GM12801 (cell line): ENCODE measurements around the gene NSD1.

Source experiments
- TF ChIP-seq, protein P1 (sequence below): IDR thresholded peaks from one replicate; pipeline ENCODE4 v1.5.1; 2011; ENCODE audit warnings: control low read depth; ENCODE audit not compliant: insufficient read length; ENCODE audit errors: extremely low read depth

The NSD1 gene

DNA sequence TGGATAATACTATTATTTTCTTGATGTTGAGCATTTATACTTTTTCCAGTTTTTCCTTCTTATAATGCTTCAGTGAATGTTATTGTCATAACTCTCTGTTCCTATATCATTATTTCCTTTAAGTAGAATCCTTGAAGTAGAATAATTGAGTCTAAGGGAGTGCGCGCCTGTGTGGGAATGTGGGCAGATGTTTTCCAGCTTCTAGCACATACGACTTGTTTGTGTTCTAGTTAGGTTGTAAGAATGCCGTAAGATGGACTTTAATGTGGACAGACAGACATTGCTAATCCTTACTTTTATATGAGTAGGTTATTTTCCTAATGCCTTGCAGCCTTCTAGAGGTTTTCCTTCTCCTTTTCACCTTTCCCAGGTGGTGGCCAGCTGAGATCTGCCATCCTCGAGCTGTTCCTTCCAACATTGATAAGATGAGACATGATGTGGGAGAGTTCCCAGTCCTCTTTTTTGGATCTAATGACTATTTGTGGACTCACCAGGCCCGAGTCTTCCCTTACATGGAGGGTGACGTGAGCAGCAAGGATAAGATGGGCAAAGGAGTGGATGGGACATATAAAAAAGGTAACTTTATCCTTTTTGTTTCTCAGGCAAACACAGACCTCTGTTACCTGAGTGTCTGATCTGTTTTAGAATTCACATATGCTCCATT lies 135.8 kb downstream of the NSD1 start:
- TF ChIP-seq, protein P1, sequence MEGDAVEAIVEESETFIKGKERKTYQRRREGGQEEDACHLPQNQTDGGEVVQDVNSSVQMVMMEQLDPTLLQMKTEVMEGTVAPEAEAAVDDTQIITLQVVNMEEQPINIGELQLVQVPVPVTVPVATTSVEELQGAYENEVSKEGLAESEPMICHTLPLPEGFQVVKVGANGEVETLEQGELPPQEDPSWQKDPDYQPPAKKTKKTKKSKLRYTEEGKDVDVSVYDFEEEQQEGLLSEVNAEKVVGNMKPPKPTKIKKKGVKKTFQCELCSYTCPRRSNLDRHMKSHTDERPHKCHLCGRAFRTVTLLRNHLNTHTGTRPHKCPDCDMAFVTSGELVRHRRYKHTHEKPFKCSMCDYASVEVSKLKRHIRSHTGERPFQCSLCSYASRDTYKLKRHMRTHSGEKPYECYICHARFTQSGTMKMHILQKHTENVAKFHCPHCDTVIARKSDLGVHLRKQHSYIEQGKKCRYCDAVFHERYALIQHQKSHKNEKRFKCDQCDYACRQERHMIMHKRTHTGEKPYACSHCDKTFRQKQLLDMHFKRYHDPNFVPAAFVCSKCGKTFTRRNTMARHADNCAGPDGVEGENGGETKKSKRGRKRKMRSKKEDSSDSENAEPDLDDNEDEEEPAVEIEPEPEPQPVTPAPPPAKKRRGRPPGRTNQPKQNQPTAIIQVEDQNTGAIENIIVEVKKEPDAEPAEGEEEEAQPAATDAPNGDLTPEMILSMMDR: no peak

DNA sequence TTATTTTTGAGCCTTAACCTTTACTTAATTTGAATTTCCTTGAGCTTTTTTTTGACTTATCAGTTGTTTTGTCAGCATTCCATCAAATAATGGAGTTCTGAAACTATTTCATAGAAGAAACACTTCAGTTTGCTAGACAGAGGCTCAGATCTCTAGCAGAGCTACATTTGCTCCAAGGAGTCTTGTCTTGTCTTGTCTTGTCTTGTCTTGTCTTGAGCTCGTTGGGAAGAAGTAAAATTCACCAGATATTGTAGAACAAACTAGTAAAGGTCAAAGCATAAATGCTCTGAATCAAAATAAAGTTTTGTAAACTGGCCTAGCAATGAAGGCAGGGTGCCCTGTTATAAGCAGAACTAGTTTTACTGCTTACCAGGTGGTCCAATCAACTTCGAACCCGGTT lies 136.4 kb downstream of the NSD1 start:
- TF ChIP-seq, protein P1: no peak

DNA sequence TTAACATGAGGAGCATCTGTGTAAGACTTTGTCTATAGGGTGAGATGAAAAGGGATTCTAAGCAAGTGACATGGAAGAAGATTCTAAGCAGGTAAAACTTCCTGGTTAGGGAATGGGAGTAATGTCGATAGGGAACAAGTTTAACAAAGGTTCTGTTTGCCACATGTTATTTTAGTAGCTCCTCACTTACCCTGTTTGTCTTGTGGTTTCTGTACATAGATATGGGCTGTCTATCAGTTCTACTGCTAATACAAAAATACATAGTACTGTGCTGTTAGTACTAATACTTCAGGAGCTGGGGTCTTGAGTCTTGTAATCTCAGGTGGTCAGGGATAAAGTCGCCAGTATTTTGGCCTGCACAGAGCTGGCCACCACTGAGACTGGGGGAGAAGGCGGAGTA lies 137.1 kb downstream of the NSD1 start:
- TF ChIP-seq, protein P1: no peak

DNA sequence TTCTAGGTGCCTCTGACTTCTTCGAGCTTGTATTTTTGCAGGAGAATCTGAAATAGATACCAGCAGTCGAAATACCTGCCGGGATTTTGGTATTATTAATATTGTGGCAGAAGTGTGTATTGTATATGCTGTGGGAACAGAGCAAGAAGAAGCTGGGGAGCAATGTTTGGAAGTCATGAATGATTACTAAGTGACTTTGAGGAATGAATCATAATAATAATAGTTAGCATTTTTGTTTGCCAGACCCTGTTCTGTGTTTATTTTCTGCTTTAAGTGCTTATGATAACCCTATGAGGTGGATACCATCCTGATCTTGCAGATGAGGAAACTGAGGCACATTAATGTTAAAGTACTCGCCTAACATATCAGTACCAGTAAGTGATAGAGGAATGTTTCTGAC lies 137.5 kb downstream of the NSD1 start:
- TF ChIP-seq, protein P1: no peak

DNA sequence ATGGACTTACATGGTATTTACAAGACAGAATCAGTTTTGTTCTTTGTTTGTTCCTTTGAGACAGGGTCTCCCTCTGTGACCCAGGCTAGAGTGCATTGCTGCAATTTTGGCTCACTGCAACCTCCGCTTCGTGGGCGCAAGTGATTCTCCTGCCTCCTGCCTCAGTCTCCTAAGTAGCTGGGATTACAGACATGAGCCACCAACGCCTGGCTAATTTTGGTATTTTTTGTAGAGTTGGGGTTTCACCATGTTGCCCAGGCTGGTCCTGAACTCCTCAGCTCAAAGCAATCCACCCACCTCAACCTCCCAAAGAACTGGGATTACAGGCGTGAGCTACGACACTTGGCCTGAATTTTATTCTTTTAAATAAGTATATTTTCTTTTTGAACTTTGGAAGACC lies 142.3 kb downstream of the NSD1 start:
- TF ChIP-seq, protein P1: no peak

DNA sequence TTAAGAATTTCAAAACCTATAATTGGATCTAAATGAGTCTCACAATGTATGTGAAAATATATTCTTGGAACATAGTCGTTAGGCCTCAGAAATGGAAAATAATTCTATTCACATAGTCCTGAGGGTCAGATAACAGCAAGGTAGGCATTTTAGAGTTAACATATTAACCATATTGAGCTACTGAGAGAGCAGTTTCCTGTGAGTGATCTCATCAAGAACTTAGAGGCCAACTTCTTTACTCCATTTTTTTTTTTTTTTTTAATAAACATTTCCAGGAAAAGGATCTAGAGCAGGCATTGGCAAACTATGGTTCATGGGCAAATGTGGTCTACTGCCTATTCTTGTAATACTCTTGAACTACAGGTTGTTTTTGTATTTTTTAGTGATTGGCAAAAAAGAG lies 143.3 kb downstream of the NSD1 start:
- TF ChIP-seq, protein P1: no peak

DNA sequence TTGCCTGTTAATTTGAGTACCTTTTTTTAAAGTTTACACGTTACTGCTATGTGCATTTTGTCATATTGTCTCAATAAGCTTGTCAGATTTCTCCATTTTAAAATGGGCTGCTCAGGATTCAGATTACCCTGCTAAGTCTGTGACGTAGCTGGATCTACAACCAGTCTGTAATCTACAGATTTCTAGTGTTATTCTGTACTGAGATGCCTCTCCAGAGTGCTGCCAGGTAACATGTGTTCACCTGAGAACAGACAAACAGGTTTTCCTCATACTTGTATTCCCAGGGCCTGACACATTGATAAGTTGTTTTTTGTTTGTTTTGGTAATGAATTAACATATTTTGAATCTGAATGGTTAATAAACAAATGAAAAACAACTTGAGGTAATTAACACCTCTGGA lies 154.6 kb downstream of the NSD1 start:
- TF ChIP-seq, protein P1: no peak
